ENCODE results near the gene ATXN8OS. TPM values are rescaled to one million over a fixed set of nuclear protein-coding genes. Genes with fewer than 3 reads are reported as not detected.

Gene ATXN8OS
- total RNA-seq: not detected in 2 replicates

GRCh38 chr13:70107498-70108281, at the start of gene ATXN8OS:
Gene ATXN8OS (plus strand): TSS chr13:70107826.

GRCh38 chr13:70108356-70109105, 905 bp downstream of the ATXN8OS start, which contains the start of gene KLHL1:
Gene KLHL1 (minus strand): TSS chr13:70108452. CDS start chr13:70107699, 753 bp downstream.

Other genes starting within 250 kb of the ATXN8OS start
- gene KLHL1, start 626 bp downstream of the ATXN8OS start, total RNA-seq: not detected in 2 replicates